GM18909 (cell line): ENCODE results near the gene TEX19.
"Not testable (repeated sequence)": the region's sequence is repeated elsewhere in the genome, so short reads cannot be mapped to it uniquely, and the experiment has no call there.

Source experiments
- ATAC-seq: cut with Tn5 transposase; IDR thresholded peaks from one replicate; pipeline ENCODE4 v1.9.1; 2021; ENCODE audit warnings: mild to moderate bottlenecking; ENCODE audit not compliant: unreplicated experiment, poor library complexity

TEX19 gene

DNA sequence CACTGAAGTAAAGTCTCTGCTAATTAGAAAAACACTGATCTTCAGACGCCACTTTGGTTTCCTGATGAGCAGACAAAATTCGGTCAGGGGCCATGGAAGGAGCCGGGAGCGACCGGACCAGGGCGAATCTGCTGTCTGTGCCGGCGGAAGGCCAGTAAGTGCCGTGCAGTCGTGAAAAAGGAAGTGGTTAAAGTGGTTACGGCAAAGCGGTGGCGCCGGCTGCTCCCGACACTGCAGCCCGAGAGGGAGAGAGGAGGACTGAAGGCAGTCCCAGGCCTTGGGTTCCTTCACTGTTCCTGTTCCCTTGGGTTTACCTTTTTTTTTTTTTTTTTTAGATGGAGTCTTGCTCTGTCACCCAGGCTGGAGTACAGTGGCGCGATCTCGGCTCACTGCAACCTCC lies 41.8 kb downstream of the TEX19 start:
- no peak for ATAC-seq

DNA sequence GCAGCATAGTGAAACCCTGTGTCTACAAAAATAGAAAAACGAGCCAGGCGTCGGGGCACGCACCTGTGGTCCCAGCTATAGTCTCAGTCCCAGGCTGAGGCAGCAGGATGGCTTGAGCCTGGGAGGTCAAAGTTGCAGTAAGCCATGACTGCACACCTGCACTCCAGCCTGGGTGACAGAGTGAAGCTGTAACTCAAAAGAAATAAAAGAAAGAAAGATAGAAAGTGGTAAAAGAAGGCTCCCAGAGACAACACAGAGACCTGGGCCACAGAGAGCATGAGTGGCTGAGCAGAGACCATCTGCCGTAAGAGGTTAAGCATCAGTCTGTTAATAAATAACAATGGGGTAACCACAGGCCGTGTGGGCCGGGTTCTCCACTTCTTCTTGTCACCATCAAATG lies 43.8 kb downstream of the TEX19 start:
- peak; percentile 80 for ATAC-seq

DNA sequence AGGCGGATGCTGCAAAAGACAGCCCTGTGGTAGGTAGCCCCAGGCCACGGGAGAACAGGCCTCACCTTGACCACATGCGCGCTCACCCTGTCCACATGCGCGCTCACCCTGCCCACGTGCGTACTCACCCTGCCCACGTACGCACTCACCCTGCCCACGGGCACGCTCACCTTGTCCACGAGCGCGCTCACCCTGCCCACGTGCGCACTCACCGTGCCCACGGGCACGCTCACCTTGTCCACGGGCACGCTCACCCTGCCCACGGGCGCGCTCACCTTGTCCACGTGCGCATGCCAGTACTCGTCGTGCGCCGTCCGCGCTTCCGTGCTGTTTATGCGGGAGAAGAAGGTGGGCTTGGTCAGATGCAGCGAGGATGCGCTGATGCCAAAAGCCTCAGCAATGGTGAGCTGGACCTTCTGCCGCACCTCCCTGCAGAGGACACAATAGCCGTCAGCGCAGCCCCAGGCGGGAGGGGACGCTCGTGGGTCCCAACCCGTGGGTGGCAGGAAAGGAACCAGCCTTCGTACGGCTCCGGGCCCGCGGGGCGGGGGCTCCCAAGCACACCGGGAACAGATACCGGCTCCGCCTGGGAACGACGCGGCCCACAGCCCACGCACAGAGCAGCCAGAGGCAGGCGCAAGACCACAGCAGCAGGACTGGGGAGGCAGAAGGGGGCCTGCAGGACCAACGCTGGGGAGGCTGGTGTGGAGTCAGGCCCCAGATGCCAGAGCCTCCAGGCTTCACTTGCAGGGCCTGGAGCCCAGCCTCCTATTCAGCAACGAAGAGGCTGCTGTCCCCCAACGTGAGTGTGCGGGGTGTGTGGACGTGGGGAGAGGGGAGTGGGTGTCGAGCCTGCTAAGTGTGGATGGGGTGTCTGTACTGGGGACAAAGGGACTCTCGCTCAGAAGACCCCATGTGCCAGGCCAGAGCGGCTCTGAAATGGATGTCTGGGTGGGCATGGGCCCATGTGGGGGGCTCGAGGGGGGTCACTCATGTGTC lies 44.9 kb downstream of the TEX19 start:
- no peak for ATAC-seq

DNA sequence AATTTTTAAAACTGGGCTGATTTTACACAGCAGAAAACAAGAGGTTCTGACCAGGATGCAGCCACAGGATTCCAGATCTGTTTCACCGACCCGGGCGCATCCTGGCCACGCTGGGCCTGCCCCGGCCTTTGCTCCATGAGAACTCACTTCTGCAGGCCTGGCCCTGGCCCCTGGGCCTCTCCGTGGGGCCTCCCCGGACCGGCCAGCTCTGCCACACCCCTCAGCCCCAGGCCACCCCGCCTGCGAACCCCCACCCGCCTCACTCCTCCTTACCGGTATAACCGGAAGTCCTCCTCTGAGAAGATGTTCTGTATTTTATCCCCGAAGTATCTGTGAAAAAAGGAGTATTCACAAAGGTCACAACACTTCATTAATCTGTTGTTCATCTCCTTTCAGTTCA lies 46.0 kb downstream of the TEX19 start:
- ATAC-seq, result no peak

DNA sequence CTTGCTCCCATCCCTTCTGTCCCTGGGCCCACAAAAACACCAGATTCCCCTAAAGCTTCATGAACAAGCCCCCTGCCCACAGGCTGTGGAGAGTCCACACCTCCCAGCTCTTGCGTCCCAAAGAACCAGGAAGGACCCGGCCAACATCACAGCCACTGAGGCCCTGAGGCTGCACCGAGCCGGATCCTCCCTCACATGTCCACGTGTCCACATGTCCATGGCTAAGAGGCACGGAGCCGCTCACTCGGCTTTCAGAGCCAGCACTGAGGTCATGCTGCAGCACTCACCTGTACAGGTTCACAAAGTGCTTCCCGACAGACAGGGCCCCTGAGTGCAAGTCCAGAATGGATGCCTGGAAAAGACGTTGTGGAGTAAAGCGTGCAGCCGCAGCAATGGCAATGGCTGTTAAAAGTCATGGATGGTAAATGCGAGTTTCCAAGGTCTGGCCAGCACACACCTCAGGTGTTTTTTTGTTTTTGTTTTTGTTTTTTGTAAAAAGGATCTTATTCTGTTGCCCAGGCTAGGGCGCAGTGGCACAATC lies 47.2 kb downstream of the TEX19 start:
- no peak for ATAC-seq

DNA sequence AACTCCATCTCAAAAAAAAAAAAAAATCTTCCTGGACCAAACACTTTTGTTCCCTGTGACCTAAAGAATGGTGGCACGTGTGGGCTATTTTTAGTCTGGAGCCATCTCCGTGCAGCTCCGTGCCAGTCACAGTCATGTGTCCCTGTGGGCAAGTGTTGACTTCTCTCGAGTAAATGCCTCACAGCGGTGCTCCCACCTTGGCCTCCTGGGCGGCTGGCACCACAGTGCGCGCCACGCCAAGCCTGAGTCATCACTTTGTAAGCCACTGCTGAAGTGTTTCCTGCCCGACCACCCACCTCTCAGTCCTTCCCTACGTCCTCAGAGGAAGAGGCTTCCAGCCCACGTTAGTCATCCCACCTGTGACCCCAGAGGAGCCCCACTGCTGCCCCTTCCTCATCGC lies 48.2 kb downstream of the TEX19 start:
- ATAC-seq, result no peak

DNA sequence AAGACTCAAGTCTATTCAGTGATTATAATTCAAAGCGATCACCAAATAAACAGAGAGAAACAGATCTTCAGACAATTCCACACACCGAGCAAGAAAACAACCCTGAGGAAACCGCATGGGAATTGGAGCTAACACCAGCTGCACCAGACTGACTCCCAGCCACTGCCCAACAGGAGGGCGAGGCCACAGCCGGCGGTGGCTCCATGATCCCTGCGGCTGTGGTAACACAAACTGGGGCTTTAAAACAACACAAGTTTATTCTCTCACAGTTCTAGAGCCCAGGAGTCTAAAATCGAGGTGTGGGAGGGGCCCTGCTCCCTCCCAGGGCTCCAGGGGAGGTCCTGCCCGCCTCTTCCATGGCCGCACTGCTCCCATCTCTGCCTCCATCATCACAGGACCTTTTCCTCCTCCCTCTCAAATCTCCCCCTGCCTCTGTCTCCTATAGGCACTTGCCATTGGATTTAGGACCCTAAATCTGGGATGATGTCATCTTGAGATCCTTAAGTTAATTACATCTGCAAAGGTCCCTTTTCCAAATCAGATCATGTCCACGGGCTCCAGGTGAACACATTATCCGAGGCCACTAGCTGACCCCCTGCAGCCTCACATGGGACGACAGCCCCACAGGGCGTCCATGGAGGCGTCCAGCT lies 49.4 kb downstream of the TEX19 start:
- ATAC-seq, result no peak

DNA sequence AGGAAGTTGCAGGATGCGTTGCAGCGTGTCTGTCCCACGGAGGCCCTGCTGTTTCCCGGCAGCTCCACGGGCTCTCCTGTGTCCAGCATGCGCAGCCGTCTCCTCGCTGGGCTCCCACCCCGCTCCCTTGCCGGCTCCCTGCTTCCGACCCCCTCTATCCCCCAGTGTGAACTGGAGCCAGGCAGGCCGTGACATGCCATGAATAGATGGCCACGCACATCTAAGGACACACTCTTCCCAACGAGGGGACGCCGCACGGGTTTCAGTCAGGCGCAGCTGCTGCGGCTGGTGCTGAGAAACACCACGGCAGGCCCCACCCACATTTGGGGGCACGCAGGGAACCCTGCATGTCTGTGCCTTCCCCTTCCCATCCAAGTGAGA lies 49.9 kb downstream of the TEX19 start:
- no peak for ATAC-seq

DNA sequence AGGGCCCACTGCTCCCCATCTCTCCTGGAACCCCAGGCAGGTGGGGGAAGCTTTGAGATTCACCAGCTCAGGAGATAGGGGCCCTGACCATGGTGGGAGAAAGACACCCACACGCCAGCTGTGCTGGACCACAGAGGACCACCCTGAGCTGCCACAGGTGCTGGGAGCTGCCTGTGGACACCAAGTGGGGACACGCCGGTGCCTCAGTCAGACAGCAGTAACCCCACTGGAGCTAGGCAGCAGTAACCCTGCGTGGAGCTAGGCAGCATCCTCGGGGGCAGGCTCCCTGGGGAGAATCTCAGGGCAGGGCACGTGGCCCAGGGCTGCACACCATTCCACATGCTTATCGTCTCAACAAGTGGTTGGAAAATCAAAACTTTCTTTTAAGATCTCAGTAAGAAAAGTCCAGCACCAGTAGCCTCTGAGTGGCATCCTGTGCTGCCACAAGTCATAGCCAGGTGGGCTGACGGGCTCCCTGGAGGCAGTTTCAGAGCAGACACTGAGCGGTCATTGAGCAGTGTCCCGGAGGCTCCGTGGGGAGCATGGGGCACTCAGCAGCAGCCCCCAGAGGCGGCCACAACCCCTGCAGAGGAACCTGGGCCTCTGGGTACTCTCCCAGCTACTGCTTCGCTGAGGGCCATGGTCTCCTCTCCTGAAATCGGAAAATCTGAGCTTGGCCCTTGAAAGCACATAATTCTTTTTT lies 51.1 kb downstream of the TEX19 start:
- ATAC-seq, result no peak

DNA sequence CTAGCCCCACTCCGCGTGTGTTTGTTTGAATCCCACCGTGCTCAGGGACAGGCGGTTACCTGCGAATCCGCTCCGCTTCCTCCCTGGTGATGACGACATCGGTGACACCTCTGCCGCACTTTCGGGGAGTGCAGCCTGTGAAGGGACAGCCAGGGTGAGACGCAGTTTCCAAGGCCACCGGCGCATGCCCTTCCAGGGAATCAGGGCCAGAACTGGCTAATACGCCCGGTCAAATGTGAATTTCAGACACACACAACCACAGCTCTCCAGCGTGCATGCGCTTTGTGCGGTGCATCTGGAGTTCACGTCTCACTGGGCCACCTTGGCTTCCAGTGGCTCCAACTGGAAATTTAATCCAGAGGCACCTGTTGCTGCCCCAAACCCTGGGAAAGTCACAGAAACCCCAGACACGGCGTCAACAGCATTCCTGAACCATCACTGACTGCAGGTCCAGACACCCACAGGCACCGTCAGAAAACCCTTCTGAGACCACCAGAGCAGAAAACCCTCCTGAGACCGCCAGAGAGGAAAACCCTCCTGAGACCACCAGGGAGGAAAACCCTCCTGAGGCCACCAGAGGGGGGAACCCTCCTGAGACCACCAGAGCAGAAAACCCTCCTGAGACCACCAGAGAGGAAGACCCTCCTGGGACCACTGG lies 52.5 kb downstream of the TEX19 start:
- no peak for ATAC-seq

DNA sequence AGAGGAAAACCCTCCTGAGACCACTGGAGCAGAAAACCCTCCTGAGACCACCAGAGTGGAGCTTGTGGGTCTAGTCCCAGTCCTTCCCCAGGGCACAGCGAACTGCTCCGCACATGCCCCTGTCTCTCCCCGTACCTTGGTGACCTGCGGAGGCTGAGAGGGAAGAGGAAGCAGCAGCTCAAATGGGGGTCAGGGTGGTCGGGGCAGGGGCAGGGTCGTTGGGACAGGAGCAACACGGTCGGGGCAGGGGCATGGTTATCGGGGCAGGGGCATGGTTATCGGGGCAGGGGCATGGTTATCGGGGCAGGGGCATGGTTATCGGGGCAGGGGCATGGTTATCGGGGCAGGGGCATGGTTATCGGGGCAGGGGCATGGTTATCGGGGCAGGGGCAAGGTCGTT lies 53.0 kb downstream of the TEX19 start:
- not testable (repeated sequence) for ATAC-seq

DNA sequence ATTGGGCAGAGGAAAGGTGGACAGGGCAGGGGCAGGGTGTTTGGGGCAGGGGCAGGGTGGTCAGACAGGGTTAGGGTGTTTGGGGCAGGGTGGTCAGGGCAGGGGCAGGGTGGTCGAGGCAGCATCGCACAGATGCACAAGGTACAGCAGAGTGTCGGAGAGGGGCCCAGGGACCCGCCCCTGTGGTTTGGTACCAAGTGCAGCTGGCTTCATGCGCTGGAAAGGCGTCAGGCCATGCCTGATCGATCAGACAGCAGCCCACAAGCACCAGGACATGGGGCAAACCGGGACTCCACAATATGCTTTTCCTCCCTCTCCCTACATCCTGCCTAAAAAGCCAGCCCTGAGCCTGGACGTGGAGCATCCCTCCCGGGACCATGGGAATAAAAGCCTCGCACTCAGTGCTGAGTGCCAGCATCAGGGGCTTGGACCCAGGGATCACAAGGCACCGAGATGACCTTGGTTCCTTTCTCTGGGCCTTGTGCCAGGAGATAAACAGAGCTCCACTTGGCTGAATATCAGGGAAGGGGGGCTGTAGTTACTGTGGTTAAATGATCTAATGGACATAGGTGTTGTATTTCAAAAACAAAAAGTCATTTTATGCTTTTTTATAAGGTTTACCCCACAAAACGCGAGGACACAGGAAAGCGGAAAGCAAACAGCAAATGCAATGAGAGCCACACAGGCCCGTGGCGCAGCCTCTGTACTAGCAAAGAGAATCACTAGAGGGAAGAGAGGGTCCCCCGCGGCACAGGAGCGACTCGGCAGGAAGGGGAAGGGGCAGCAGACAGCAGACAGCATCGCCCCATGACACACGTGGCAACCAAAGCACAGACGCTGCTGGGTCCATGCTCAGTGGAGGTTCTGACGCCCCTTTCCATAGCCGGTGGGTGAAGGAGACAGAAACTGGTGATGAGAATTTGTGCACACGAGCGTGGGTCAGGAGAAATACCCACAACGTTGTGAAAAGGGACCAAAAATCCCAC lies 53.8 kb downstream of the TEX19 start:
- no peak for ATAC-seq
